ENCODE measurements around the gene CLASP1. TPM values are rescaled to one million over a fixed set of nuclear protein-coding genes. Genes with fewer than 3 reads are reported as not detected.

CLASP1 gene
- total and polyA plus RNA-seq, 2 experiments from 2014 or later: 16.6 to 56.3 TPM

DNA sequence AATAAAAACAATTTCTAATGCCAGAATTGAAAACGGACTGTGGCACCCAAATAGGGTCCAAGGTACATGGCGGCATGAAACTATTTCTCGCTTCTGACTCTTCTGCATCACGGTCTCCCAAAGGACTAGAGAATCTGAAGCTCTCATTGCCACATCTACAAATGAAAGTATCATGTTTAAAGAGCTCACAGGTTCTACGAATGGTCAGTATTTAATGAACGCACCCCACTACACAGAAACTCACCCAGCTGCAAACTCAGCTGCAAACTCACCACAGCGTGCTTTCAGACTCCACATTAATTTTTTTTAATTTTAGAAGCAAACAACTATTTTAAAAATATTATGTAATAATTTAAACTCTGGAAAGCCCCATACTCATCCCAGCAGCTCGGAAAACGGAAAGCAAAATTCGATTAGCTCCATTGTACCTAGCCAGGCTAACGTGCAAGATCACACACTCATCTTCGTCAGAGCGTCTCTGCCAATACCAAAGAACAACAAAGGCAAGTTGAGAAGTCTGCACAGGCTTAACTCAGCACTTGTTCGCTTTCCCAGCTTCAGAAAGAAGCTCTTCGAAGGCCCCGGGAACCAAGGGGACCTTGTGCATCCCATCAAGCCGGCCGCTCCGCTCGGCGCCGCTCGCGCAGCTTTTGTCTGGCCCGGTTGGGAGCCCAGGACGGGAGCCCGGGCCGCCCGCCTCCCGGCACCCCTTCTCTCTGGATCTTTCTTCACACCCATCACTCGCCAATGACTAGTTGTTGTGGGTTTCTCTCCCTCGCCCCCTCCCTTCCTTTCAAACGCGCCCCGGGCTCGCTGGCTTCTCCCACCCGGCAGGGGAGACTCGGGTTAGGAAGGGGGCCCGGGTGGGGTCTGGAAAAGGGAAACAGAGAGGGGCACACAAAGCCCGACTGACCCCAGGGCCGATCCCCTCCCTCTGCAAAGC is 785 bp downstream of the CLASP1 start (continued):
- TF ChIP-seq, protein P1, sequence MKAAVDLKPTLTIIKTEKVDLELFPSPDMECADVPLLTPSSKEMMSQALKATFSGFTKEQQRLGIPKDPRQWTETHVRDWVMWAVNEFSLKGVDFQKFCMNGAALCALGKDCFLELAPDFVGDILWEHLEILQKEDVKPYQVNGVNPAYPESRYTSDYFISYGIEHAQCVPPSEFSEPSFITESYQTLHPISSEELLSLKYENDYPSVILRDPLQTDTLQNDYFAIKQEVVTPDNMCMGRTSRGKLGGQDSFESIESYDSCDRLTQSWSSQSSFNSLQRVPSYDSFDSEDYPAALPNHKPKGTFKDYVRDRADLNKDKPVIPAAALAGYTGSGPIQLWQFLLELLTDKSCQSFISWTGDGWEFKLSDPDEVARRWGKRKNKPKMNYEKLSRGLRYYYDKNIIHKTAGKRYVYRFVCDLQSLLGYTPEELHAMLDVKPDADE (IDR thresholded peaks at IDR 0.05): no peak
- TF ChIP-seq JUNB (IDR thresholded peaks at IDR 0.05; ENCODE audit: unreplicated experiment) (no peak), ZNF331 (CRISPR knock-in tag; IDR thresholded peaks at IDR 0.05; ENCODE audit: low read depth) (no peak), ZNF114 (CRISPR knock-in tag; IDR thresholded peaks at IDR 0.05) (no peak), NANOG (IDR thresholded peaks at IDR 0.05; ENCODE audit: borderline replicate concordance) (no peak), EZH2phosphoT487 (IDR thresholded peaks at IDR 0.05; ENCODE audit: unreplicated experiment) (no peak), EZH2 (IDR thresholded peaks at IDR 0.05; ENCODE audit: low read depth, unreplicated experiment) (no peak), POLR2AphosphoS5 (IDR thresholded peaks at IDR 0.05; ENCODE audit: low read depth) (no peak), CREB1 (CRISPR knock-in tag; IDR thresholded peaks at IDR 0.05; ENCODE audit: low read depth) (no peak)
- TF ChIP-seq, protein P2, sequence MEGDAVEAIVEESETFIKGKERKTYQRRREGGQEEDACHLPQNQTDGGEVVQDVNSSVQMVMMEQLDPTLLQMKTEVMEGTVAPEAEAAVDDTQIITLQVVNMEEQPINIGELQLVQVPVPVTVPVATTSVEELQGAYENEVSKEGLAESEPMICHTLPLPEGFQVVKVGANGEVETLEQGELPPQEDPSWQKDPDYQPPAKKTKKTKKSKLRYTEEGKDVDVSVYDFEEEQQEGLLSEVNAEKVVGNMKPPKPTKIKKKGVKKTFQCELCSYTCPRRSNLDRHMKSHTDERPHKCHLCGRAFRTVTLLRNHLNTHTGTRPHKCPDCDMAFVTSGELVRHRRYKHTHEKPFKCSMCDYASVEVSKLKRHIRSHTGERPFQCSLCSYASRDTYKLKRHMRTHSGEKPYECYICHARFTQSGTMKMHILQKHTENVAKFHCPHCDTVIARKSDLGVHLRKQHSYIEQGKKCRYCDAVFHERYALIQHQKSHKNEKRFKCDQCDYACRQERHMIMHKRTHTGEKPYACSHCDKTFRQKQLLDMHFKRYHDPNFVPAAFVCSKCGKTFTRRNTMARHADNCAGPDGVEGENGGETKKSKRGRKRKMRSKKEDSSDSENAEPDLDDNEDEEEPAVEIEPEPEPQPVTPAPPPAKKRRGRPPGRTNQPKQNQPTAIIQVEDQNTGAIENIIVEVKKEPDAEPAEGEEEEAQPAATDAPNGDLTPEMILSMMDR (conservative IDR thresholded peaks at IDR 0.05; ENCODE audit: low read depth in 2 of 2): no peak
- TF ChIP-seq, protein P3, sequence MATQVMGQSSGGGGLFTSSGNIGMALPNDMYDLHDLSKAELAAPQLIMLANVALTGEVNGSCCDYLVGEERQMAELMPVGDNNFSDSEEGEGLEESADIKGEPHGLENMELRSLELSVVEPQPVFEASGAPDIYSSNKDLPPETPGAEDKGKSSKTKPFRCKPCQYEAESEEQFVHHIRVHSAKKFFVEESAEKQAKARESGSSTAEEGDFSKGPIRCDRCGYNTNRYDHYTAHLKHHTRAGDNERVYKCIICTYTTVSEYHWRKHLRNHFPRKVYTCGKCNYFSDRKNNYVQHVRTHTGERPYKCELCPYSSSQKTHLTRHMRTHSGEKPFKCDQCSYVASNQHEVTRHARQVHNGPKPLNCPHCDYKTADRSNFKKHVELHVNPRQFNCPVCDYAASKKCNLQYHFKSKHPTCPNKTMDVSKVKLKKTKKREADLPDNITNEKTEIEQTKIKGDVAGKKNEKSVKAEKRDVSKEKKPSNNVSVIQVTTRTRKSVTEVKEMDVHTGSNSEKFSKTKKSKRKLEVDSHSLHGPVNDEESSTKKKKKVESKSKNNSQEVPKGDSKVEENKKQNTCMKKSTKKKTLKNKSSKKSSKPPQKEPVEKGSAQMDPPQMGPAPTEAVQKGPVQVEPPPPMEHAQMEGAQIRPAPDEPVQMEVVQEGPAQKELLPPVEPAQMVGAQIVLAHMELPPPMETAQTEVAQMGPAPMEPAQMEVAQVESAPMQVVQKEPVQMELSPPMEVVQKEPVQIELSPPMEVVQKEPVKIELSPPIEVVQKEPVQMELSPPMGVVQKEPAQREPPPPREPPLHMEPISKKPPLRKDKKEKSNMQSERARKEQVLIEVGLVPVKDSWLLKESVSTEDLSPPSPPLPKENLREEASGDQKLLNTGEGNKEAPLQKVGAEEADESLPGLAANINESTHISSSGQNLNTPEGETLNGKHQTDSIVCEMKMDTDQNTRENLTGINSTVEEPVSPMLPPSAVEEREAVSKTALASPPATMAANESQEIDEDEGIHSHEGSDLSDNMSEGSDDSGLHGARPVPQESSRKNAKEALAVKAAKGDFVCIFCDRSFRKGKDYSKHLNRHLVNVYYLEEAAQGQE (IDR thresholded peaks at IDR 0.05; ENCODE audit: unreplicated experiment): no peak

DNA sequence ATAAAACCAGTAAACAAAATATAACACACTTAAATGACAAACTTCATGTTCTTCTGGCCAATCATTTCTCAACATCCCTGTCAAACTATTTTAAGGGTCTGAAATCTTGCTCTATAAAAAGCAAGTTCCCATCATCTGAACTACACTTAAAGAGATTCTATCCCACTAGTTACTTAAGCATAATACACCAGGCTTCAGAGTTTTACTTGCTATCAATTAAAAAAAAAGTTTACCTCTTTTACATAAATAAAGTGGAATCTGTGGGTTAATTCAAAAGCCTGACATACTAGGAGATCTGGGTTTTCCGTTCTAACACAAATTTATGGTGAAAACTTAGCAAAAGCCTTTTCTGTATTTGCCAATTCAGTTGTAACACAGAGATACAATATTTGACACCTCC is 1.9 kb downstream of the CLASP1 start:
- Histone ChIP-seq H3K27me3 (ENCODE audit: insufficient read depth) (no peaks in the 10 kb centered on the region), H3K27ac (ENCODE audit: low read depth) (no peak overlapping the region), H3K4me3 (peak overlapping the region; percentile 78; the same call in 1 of the 2 replicates), H3F3A (replicated peaks; ENCODE audit: low read depth) (no peaks in the 10 kb centered on the region), H2AFZ (no peak overlapping the region), H3K79me2 (replicated peaks; ENCODE audit: insufficient read depth) (peaks cover 78% of the 10 kb centered on the region), H4K20me1 (replicated peaks; ENCODE audit: insufficient read depth) (peaks cover 14% of the 10 kb centered on the region; the same call in 1 of the 2 replicates), H3K36me3 (ENCODE audit: insufficient read depth) (no peaks in the 10 kb centered on the region), H3K9me2 (ENCODE audit: insufficient read depth) (no peaks in the 10 kb centered on the region), H3K4me2 (peak overlapping the region; percentile 87), H3K4me1 (ENCODE audit: insufficient read depth) (peaks cover 5% of the 10 kb centered on the region; the same call in 1 of the 2 replicates)
- H3K27me3 Mint-ChIP-seq (ENCODE audit: insufficient read depth, low read depth, poor library complexity): peaks cover 9% of the 10 kb centered on the region
- H3K27ac Mint-ChIP-seq: no peak overlapping the region
- peak overlapping the region; percentile 90 for H3K4me3 Mint-ChIP-seq
- ATAC-seq (no peak), DNase-seq (ENCODE audit: low spot score) (no peak)
- peaks cover 22% of the 10 kb centered on the region for H3K4me1 Mint-ChIP-seq
- H3K36me3 Mint-ChIP-seq (ENCODE audit: low read depth): peaks cover 4% of the 10 kb centered on the region
- H3K9me3 Mint-ChIP-seq: no peaks in the 10 kb centered on the region
- TF ChIP-seq EZH2phosphoT487 (IDR thresholded peaks at IDR 0.05; ENCODE audit: unreplicated experiment) (no peak), JUNB (IDR thresholded peaks at IDR 0.05; ENCODE audit: unreplicated experiment) (no peak), STAT1 (IDR thresholded peaks at IDR 0.05; ENCODE audit: unreplicated experiment) (no peak), ZNF114 (CRISPR knock-in tag; IDR thresholded peaks at IDR 0.05) (no peak), NANOG (IDR thresholded peaks at IDR 0.05; ENCODE audit: borderline replicate concordance) (no peak), EZH2 (IDR thresholded peaks at IDR 0.05; ENCODE audit: low read depth, unreplicated experiment) (no peak)
- TF ChIP-seq, protein P3 (IDR thresholded peaks at IDR 0.05; ENCODE audit: unreplicated experiment): no peak
